ENCODE measurements around the gene ELFN1.

ELFN1 gene

GRCh38 chr7:1663857-1664651 lies 6.0 kb upstream of the ELFN1 start:
- H3K4me3 ChIP-seq (ENCODE audit: insufficient read depth, low read length, poor library complexity, severe bottlenecking) = no peak overlapping the region
- H3K9ac ChIP-seq (ENCODE audit: low read length) = no peak overlapping the region
- H4K20me1 ChIP-seq (ENCODE audit: low read depth, low read length) = no peaks in the 10 kb centered on the region
- no peak overlapping the region for H3K27ac ChIP-seq (ENCODE audit: low read depth, low read length)
- H3K27me3 ChIP-seq (ENCODE audit: low read length) = no peaks in the 10 kb centered on the region
- no peaks in the 10 kb centered on the region for H3K9me2 ChIP-seq (replicated peaks; ENCODE audit: insufficient read depth, low read length)
- H3F3A ChIP-seq (ENCODE audit: insufficient read depth) = no peaks in the 10 kb centered on the region
- no peak overlapping the region for H3K4me2 ChIP-seq (ENCODE audit: low read depth, low read length, poor library complexity, severe bottlenecking)
- H3K79me2 ChIP-seq (ENCODE audit: insufficient read depth, low read length) = no peaks in the 10 kb centered on the region
- H3K36me3 ChIP-seq (ENCODE audit: low read length) = no peaks in the 10 kb centered on the region
- no peaks in the 10 kb centered on the region for H3K9me3 ChIP-seq (ENCODE audit: insufficient read depth, low read length)
- TF ChIP-seq CTCF (IDR thresholded peaks at IDR 0.05; ENCODE audit: insufficient read depth, low read length, poor library complexity, severe bottlenecking) = no peak
- TF ChIP-seq EZH2phosphoT487 (conservative IDR thresholded peaks at IDR 0.05; ENCODE audit: low read length) = no peak
- no peak overlapping the region for H2AFZ ChIP-seq (ENCODE audit: low read depth, low read length, severe bottlenecking)

- Histone ChIP-seq H3K27ac (ENCODE audit: low read depth, low read length) (no peak overlapping the region), H3K27me3 (ENCODE audit: low read length) (no peaks in the 10 kb centered on the region), H4K20me1 (ENCODE audit: low read depth, low read length) (no peaks in the 10 kb centered on the region), H3F3A (ENCODE audit: insufficient read depth) (no peaks in the 10 kb centered on the region), H3K79me2 (ENCODE audit: insufficient read depth, low read length) (no peaks in the 10 kb centered on the region), H3K4me3 (ENCODE audit: insufficient read depth, low read length, poor library complexity, severe bottlenecking) (no peak overlapping the region), H3K4me2 (ENCODE audit: low read depth, low read length, poor library complexity, severe bottlenecking) (no peak overlapping the region), H3K9me2 (replicated peaks; ENCODE audit: insufficient read depth, low read length) (no peaks in the 10 kb centered on the region), H3K9me3 (ENCODE audit: insufficient read depth, low read length) (no peaks in the 10 kb centered on the region), H3K36me3 (ENCODE audit: low read length) (no peaks in the 10 kb centered on the region), H2AFZ (ENCODE audit: low read depth, low read length, severe bottlenecking) (no peak overlapping the region), H3K9ac (ENCODE audit: low read length) (no peak overlapping the region)
- TF ChIP-seq CTCF (IDR thresholded peaks at IDR 0.05; ENCODE audit: insufficient read depth, low read length, poor library complexity, severe bottlenecking) = peak; percentile 81
- TF ChIP-seq EZH2phosphoT487 (conservative IDR thresholded peaks at IDR 0.05; ENCODE audit: low read length) = no peak
Observed at GRCh38 chr7:1664711-1665548, 5.1 kb upstream of the ELFN1 start.

- no peak overlapping the region for H3K4me3 ChIP-seq (ENCODE audit: insufficient read depth, low read length, poor library complexity, severe bottlenecking)
- no peaks in the 10 kb centered on the region for H3F3A ChIP-seq (ENCODE audit: insufficient read depth)
- no peak overlapping the region for H3K9ac ChIP-seq (ENCODE audit: low read length)
- H3K27ac ChIP-seq (ENCODE audit: low read depth, low read length) = no peak overlapping the region
- H3K27me3 ChIP-seq (ENCODE audit: low read length) = no peaks in the 10 kb centered on the region
- no peak overlapping the region for H3K4me2 ChIP-seq (ENCODE audit: low read depth, low read length, poor library complexity, severe bottlenecking)
- TF ChIP-seq EZH2phosphoT487 (conservative IDR thresholded peaks at IDR 0.05; ENCODE audit: low read length) (no peak), CTCF (IDR thresholded peaks at IDR 0.05; ENCODE audit: insufficient read depth, low read length, poor library complexity, severe bottlenecking) (no peak)
- no peaks in the 10 kb centered on the region for H3K36me3 ChIP-seq (ENCODE audit: low read length)
- no peaks in the 10 kb centered on the region for H3K9me3 ChIP-seq (ENCODE audit: insufficient read depth, low read length)
- no peaks in the 10 kb centered on the region for H3K9me2 ChIP-seq (replicated peaks; ENCODE audit: insufficient read depth, low read length)
- H4K20me1 ChIP-seq (ENCODE audit: low read depth, low read length) = no peaks in the 10 kb centered on the region
- no peak overlapping the region for H2AFZ ChIP-seq (ENCODE audit: low read depth, low read length, severe bottlenecking)
- no peaks in the 10 kb centered on the region for H3K79me2 ChIP-seq (ENCODE audit: insufficient read depth, low read length)
Observed at GRCh38 chr7:1665549-1666316, 4.3 kb upstream of the ELFN1 start.
